ENCODE measurements around the gene NTM. TPM values are rescaled to one million over a fixed set of nuclear protein-coding genes. Genes with fewer than 3 reads are reported as not detected.
A peak's percentile ranks its signal among the peaks of the same experiment; 100 is the strongest.

Gene NTM
- total RNA-seq, 1 donor from 2014 or later: not detected

GRCh38 chr11:131664816-131665215 lies 294.4 kb downstream of the NTM start:
- no peak for DNase-seq (ENCODE audit: low spot score)
- Mint-ChIP-seq H3K4me3 (no peak overlapping the region), H3K4me1 (ENCODE audit: low read depth) (no peaks in the 10 kb centered on the region), H3K27ac (no peak overlapping the region), H3K27me3 (ENCODE audit: insufficient read depth) (no peaks in the 10 kb centered on the region), H3K36me3 (ENCODE audit: low read depth) (no peaks in the 10 kb centered on the region), H3K9me3 (no peaks in the 10 kb centered on the region)
- intact Hi-C loops (cut with micrococcal nuclease): no loop called here

- H3K9me3 Mint-ChIP-seq: no peaks in the 10 kb centered on the region
- H3K4me1 Mint-ChIP-seq (ENCODE audit: low read depth): no peaks in the 10 kb centered on the region
- no peak overlapping the region for H3K4me3 Mint-ChIP-seq
- H3K27ac Mint-ChIP-seq: no peak overlapping the region
- intact Hi-C loops (cut with micrococcal nuclease): no loop called here
- no peak for DNase-seq (ENCODE audit: low spot score)
- no peaks in the 10 kb centered on the region for H3K27me3 Mint-ChIP-seq (ENCODE audit: insufficient read depth)
- H3K36me3 Mint-ChIP-seq (ENCODE audit: low read depth): no peaks in the 10 kb centered on the region
Observed at GRCh38 chr11:131665344-131665968, 295.0 kb downstream of the NTM start.

GRCh38 chr11:131666006-131666405 lies 295.6 kb downstream of the NTM start:
- no peak overlapping the region for H3K4me3 Mint-ChIP-seq
- H3K27ac Mint-ChIP-seq: no peak overlapping the region
- H3K27me3 Mint-ChIP-seq (ENCODE audit: insufficient read depth): no peaks in the 10 kb centered on the region
- H3K9me3 Mint-ChIP-seq: no peaks in the 10 kb centered on the region
- no peaks in the 10 kb centered on the region for H3K36me3 Mint-ChIP-seq (ENCODE audit: low read depth)
- intact Hi-C loops (cut with micrococcal nuclease): no loop called here
- DNase-seq (ENCODE audit: low spot score): no peak
- H3K4me1 Mint-ChIP-seq (ENCODE audit: low read depth): no peaks in the 10 kb centered on the region

GRCh38 chr11:131666617-131667016 lies 296.2 kb downstream of the NTM start:
- Mint-ChIP-seq H3K27me3 (ENCODE audit: insufficient read depth) (no peaks in the 10 kb centered on the region), H3K4me3 (no peak overlapping the region), H3K36me3 (ENCODE audit: low read depth) (no peaks in the 10 kb centered on the region), H3K4me1 (ENCODE audit: low read depth) (no peaks in the 10 kb centered on the region), H3K27ac (no peak overlapping the region), H3K9me3 (no peaks in the 10 kb centered on the region)
- no peak for DNase-seq (ENCODE audit: low spot score)
- intact Hi-C loops (cut with micrococcal nuclease): no loop called here

GRCh38 chr11:131667566-131667965 lies 297.2 kb downstream of the NTM start:
- no peaks in the 10 kb centered on the region for H3K4me1 Mint-ChIP-seq (ENCODE audit: low read depth)
- intact Hi-C loops (cut with micrococcal nuclease): no loop called here
- H3K9me3 Mint-ChIP-seq: no peaks in the 10 kb centered on the region
- no peaks in the 10 kb centered on the region for H3K27me3 Mint-ChIP-seq (ENCODE audit: insufficient read depth)
- H3K36me3 Mint-ChIP-seq (ENCODE audit: low read depth): no peaks in the 10 kb centered on the region
- H3K27ac Mint-ChIP-seq: no peak overlapping the region
- no peak overlapping the region for H3K4me3 Mint-ChIP-seq
- DNase-seq (ENCODE audit: low spot score): no peak

GRCh38 chr11:131668500-131669400 lies 298.3 kb downstream of the NTM start:
- no peaks in the 10 kb centered on the region for H3K27me3 Mint-ChIP-seq (ENCODE audit: insufficient read depth)
- H3K27ac Mint-ChIP-seq: no peak overlapping the region
- no peak for DNase-seq (ENCODE audit: low spot score)
- H3K4me1 Mint-ChIP-seq (ENCODE audit: low read depth): no peaks in the 10 kb centered on the region
- intact Hi-C loops (cut with micrococcal nuclease): no loop called here
- H3K4me3 Mint-ChIP-seq: no peak overlapping the region
- H3K9me3 Mint-ChIP-seq: no peaks in the 10 kb centered on the region
- no peaks in the 10 kb centered on the region for H3K36me3 Mint-ChIP-seq (ENCODE audit: low read depth)

GRCh38 chr11:131669401-131669780 lies 299.0 kb downstream of the NTM start:
- intact Hi-C loops (cut with micrococcal nuclease): no loop called here
- Mint-ChIP-seq H3K36me3 (ENCODE audit: low read depth) (no peaks in the 10 kb centered on the region), H3K27ac (no peak overlapping the region), H3K4me3 (no peak overlapping the region), H3K4me1 (ENCODE audit: low read depth) (no peaks in the 10 kb centered on the region), H3K9me3 (no peaks in the 10 kb centered on the region), H3K27me3 (ENCODE audit: insufficient read depth) (no peaks in the 10 kb centered on the region)
- DNase-seq (ENCODE audit: low spot score): no peak

GRCh38 chr11:131670876-131671275 lies 300.5 kb downstream of the NTM start:
- Mint-ChIP-seq H3K27ac (no peak overlapping the region), H3K27me3 (ENCODE audit: insufficient read depth) (no peaks in the 10 kb centered on the region), H3K36me3 (ENCODE audit: low read depth) (no peaks in the 10 kb centered on the region), H3K4me3 (no peak overlapping the region), H3K4me1 (ENCODE audit: low read depth) (no peaks in the 10 kb centered on the region), H3K9me3 (no peaks in the 10 kb centered on the region)
- intact Hi-C loops (cut with micrococcal nuclease): loop anchor here (5.0 kb wide), 2 partner anchors 424 to 1234 kb away; no protein-coding TSS in a partner anchor
- DNase-seq (ENCODE audit: low spot score): no peak

GRCh38 chr11:131671320-131671719 lies 300.9 kb downstream of the NTM start:
- intact Hi-C loops (cut with micrococcal nuclease): loop anchor here (5.0 kb wide), 2 partner anchors 424 to 1234 kb away; no protein-coding TSS in a partner anchor
- Mint-ChIP-seq H3K27me3 (ENCODE audit: insufficient read depth) (no peaks in the 10 kb centered on the region), H3K4me3 (no peak overlapping the region), H3K4me1 (ENCODE audit: low read depth) (no peaks in the 10 kb centered on the region), H3K36me3 (ENCODE audit: low read depth) (no peaks in the 10 kb centered on the region), H3K27ac (no peak overlapping the region), H3K9me3 (no peaks in the 10 kb centered on the region)
- DNase-seq (ENCODE audit: low spot score): no peak

- DNase-seq (ENCODE audit: low spot score): no peak
- Mint-ChIP-seq H3K36me3 (ENCODE audit: low read depth) (no peaks in the 10 kb centered on the region), H3K4me1 (ENCODE audit: low read depth) (no peaks in the 10 kb centered on the region), H3K27ac (no peak overlapping the region), H3K4me3 (no peak overlapping the region), H3K27me3 (ENCODE audit: insufficient read depth) (no peaks in the 10 kb centered on the region), H3K9me3 (no peaks in the 10 kb centered on the region)
- intact Hi-C loops (cut with micrococcal nuclease): loop anchor here (5.0 kb wide), 2 partner anchors 424 to 1234 kb away; no protein-coding TSS in a partner anchor
Observed at GRCh38 chr11:131671734-131672133, 301.3 kb downstream of the NTM start.

GRCh38 chr11:131672191-131672590 lies 301.8 kb downstream of the NTM start:
- intact Hi-C loops (cut with micrococcal nuclease): loop anchor here (5.0 kb wide), 2 partner anchors 425 to 1235 kb away; no protein-coding TSS in a partner anchor
- no peaks in the 10 kb centered on the region for H3K27me3 Mint-ChIP-seq (ENCODE audit: insufficient read depth)
- no peaks in the 10 kb centered on the region for H3K9me3 Mint-ChIP-seq
- H3K27ac Mint-ChIP-seq: no peak overlapping the region
- H3K4me3 Mint-ChIP-seq: no peak overlapping the region
- H3K4me1 Mint-ChIP-seq (ENCODE audit: low read depth): no peaks in the 10 kb centered on the region
- no peaks in the 10 kb centered on the region for H3K36me3 Mint-ChIP-seq (ENCODE audit: low read depth)
- DNase-seq (ENCODE audit: low spot score): no peak

GRCh38 chr11:131674051-131674755 lies 303.8 kb downstream of the NTM start:
- no peaks in the 10 kb centered on the region for H3K36me3 Mint-ChIP-seq (ENCODE audit: low read depth)
- no peaks in the 10 kb centered on the region for H3K27me3 Mint-ChIP-seq (ENCODE audit: insufficient read depth)
- intact Hi-C loops (cut with micrococcal nuclease): loop anchor here (5.0 kb wide), 2 partner anchors 427 to 1237 kb away; no protein-coding TSS in a partner anchor
- H3K4me1 Mint-ChIP-seq (ENCODE audit: low read depth): no peaks in the 10 kb centered on the region
- DNase-seq (ENCODE audit: low spot score): peak; percentile 24
- H3K4me3 Mint-ChIP-seq: no peak overlapping the region
- no peak overlapping the region for H3K27ac Mint-ChIP-seq
- no peaks in the 10 kb centered on the region for H3K9me3 Mint-ChIP-seq
